AG08395 (cell line): Measurements from ENCODE around the gene SPATA31E1.
"Not testable (repeated sequence)": the region's sequence is repeated elsewhere in the genome, so short reads cannot be mapped to it uniquely, and the experiment has no call there.

ENCODE experiments used
- DNase-seq: peaks from one replicate; pipeline ENCODE4 v3.0.0; 2012; ENCODE audit warnings: mixed read lengths, low spot score

The SPATA31E1 gene

DNA sequence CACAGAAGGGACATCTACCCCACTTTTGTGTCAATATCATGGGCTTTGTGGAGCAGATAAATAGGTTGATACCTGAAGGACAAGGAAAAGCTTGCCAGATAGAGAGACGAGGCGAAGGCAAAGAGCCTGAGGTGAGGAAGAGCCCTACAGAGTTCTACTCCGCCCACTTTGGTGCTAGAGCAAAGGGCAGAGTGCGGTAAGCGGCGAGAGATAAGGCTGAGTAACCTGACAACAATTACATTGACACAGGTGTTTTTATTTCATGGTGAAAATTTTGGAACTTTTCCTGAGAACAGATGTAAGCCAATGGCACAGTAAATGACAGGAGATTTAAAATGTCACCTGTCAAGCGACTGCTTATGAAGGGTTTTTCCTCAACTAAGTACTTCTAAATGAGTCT lies 51.8 kb downstream of the SPATA31E1 start:
- DNase-seq = not testable (repeated sequence)

GRCh38 chr9:87937352-87937751 lies 54.7 kb downstream of the SPATA31E1 start:
- DNase-seq = not testable (repeated sequence)

- not testable (repeated sequence) for DNase-seq
Measured at GRCh38 chr9:87937918-87938317, 55.2 kb downstream of the SPATA31E1 start.

DNA sequence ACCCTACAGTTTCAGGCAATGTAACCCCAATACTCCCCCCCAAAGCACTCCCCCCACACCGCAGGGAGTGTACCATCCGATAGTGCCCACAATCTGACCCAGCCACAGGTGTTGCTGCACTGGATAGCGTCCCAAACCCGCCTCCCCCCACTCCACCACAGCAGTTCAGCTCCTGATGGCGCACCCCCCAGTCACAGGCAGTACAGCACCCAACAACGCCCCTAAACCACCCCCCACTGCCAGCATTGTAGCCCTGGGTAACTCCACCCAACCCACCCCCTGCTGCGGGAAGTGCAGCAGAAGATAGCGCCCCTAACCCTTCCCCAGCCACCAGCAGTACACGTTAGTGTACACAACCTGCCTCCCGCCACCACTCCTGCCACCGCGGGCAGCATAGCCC lies 55.7 kb downstream of the SPATA31E1 start:
- DNase-seq = not testable (repeated sequence)
